Vagina (tissue), 2 donors: ENCODE results near the gene ZWILCH.

ENCODE experiments used
- POLR2AphosphoS5 ChIP-seq, 2 donors: sonication (generic); formaldehyde crosslinking; IDR thresholded peaks; one replicate each; pipeline ENCODE4 v1.9.0; 2017; ENCODE audit warnings: antibody characterized with exemption in 2 of 2, mild to moderate bottlenecking in 2 of 2, low read depth in 1 of 2; ENCODE audit not compliant: insufficient read depth in 1 of 2
- TF ChIP-seq, protein P1 (sequence below), 3 experiments: fragments of 450-650 bp in 2 of 3; fragments of 200-600 bp in 1 of 3; sonication (generic) in 1 of 3; IDR thresholded peaks; one replicate each; pipeline ENCODE4 v1.5.1; 2017 to 2019; ENCODE audit warnings: antibody characterized with exemption in 3 of 3, mild to moderate bottlenecking in 2 of 3, moderate library complexity in 2 of 3

DNA sequence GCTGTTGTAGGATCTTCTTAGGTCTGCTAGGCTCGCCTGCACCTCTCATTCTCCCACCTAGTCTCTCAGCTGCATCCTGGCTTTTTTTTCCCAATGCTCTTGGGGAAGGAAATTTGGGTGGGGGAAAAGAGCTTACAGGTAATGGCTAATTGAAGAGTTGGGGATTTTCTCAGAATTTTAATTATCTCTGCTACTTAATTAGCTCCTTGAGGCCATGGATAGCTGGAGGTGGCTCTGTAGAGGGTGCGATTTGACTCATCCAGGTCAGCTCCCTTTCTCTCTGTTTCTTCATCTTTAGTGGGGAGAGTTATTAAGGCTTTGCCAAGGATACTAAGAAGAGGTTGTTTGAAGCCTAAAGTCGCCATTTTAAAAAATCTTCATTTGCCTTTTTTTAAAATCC is 30.2 kb upstream of the ZWILCH start:
- TF ChIP-seq, protein P1, sequence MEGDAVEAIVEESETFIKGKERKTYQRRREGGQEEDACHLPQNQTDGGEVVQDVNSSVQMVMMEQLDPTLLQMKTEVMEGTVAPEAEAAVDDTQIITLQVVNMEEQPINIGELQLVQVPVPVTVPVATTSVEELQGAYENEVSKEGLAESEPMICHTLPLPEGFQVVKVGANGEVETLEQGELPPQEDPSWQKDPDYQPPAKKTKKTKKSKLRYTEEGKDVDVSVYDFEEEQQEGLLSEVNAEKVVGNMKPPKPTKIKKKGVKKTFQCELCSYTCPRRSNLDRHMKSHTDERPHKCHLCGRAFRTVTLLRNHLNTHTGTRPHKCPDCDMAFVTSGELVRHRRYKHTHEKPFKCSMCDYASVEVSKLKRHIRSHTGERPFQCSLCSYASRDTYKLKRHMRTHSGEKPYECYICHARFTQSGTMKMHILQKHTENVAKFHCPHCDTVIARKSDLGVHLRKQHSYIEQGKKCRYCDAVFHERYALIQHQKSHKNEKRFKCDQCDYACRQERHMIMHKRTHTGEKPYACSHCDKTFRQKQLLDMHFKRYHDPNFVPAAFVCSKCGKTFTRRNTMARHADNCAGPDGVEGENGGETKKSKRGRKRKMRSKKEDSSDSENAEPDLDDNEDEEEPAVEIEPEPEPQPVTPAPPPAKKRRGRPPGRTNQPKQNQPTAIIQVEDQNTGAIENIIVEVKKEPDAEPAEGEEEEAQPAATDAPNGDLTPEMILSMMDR (IDR thresholded peaks at IDR 0.05), result no peak
- no peak for TF ChIP-seq POLR2AphosphoS5 (IDR thresholded peaks at IDR 0.05; ENCODE audit: insufficient read depth in 1 of 2, low read depth in 1 of 2)
